Eye (tissue), 1 donor: Measurements from ENCODE around the gene NUTM2B.
"Not testable (repeated sequence)": the region's sequence is repeated elsewhere in the genome, so short reads cannot be mapped to it uniquely, and the experiment has no call there.

Experiments
- DNase-seq: peaks from one replicate; pipeline ENCODE4 v3.0.0-alpha.2; 2015

Gene NUTM2B, protein sequence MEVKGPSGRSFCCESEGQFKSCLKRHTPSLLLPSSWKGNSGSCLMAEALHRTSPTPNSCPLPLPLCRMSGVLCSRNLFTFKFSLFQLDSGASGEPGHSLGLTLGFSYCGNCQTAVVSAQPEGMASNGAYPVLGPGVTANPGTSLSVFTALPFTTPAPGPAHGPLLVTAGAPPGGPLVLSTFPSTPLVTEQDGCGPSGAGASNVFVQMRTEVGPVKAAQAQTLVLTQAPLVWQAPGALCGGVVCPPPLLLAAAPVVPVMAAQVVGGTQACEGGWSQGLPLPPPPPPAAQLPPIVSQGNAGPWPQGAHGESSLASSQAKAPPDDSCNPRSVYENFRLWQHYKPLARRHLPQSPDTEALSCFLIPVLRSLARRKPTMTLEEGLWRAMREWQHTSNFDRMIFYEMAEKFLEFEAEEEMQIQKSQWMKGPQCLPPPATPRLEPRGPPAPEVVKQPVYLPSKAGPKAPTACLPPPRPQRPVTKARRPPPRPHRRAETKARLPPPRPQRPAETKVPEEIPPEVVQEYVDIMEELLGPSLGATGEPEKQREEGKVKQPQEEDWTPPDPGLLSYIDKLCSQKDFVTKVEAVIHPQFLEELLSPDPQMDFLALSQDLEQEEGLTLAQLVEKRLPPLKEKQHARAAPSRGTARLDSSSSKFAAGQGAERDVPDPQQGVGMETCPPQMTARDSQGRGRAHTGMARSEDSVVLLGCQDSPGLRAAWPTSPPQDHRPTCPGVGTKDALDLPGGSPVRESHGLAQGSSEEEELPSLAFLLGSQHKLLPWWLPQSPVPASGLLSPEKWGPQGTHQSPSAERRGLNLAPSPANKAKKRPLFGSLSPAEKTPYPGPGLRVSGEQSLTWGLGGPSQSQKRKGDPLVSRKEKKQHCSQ

DNA sequence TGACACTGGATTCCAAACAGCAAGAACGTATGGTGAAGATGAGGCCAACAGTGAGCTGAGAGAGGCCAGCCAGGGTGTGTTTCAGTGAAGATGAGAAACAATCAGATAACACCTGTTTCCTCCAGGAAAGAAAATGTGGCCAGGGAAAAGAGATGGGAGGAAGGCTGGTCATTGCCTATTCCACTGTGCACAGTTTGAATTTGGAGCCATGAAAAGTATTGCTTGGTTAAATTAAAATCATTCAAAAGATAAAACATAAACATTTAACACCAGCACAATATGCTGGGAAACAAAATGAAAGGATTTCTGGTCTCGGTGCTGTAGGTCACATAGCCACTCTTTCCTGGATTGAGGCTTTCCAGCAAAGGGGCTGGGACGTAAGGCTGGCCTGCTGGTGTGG is at the start of gene NUTM2B:
Gene NUTM2B (plus strand): TSS at position 301 of the 400 bp plus-strand sequence. CDS start 383 bp downstream, outside the sequence.
- DNase-seq = not testable (repeated sequence)

DNA sequence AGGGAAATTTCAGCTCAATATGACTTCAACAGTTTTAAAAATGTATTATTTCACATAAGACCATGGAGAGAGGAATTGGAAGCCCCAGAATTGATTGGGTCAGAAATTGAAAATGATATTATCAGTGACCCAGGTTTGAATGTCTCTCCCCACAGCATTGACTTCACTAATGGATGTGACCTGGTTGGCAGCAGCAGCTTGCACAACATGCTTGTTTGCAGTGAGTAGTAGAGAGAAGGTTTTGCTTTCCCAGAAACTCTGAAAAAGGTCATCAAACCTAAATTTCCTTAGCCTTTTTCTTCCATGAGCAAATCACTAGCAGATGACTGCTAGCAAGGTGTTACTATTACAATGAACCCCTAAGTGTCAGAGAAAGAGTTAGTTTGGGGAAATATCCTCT is 39.7 kb upstream of the NUTM2B start:
- not testable (repeated sequence) for DNase-seq

DNA sequence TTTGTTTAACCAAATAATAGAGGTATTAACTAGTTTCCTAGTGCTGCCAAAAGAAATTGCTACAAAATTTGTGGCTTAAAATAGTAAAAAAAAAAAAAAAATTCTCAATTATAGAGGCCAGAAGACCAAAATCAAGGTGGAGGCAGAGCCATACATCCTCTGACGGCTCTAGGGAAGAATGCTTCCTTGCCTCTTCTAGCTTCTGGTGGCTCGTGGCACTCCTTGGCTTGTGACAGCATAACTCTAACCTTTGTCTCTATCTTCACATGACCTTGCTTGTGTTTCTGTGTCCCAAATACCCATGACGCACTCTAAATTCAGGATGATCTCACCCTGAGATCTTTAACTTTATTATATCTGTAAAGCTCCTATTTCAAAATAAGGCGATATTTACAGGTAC is 38.3 kb upstream of the NUTM2B start:
- not testable (repeated sequence) for DNase-seq

GRCh38 chr10:79669248-79669788 is 33.7 kb upstream of the NUTM2B start:
- DNase-seq = not testable (repeated sequence)

- DNase-seq = not testable (repeated sequence)
Measured at GRCh38 chr10:79674878-79675277, 28.1 kb upstream of the NUTM2B start.

- DNase-seq = not testable (repeated sequence)
Measured at GRCh38 chr10:79683026-79683883, 19.8 kb upstream of the NUTM2B start.

DNA sequence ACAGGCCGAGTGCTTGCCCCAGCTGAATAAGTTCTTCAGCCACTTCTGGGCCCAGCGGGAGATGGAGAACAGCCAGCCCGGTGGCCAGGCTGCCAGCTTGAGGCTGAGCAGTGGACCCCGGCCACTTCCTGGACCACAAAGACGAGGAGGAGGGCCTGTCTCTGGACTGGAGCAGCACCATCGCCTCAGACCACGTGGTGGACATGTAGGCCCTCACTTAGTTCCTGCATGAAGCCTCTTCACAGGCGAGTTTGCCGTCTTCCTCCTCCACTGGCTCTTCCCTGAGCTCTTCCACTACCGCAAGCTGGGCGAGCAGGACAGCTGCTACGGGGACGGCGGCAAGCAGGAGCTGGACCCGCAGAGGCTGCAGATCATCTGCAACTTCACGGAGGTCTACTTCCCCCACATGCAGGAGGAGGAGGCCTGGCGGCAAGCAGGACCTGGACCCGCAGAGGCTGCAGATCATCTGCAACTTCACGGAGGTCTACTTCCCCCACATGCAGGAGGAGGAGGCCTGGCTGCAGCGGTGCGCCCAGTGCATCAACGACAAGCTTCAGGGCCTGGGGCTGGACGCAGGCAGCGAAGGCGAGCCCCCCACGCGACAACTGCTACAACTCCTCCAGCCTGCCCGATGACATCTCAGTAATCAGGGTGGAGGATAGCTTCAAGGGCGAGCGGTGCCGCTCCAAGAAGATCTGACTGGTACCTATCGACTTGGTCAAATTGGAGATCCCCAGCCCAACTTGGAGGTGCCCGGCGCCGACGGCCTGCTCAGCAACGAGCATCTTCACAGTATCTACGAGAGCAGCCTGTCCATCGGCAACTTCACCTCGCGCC is 18.9 kb upstream of the NUTM2B start:
- not testable (repeated sequence) for DNase-seq

DNA sequence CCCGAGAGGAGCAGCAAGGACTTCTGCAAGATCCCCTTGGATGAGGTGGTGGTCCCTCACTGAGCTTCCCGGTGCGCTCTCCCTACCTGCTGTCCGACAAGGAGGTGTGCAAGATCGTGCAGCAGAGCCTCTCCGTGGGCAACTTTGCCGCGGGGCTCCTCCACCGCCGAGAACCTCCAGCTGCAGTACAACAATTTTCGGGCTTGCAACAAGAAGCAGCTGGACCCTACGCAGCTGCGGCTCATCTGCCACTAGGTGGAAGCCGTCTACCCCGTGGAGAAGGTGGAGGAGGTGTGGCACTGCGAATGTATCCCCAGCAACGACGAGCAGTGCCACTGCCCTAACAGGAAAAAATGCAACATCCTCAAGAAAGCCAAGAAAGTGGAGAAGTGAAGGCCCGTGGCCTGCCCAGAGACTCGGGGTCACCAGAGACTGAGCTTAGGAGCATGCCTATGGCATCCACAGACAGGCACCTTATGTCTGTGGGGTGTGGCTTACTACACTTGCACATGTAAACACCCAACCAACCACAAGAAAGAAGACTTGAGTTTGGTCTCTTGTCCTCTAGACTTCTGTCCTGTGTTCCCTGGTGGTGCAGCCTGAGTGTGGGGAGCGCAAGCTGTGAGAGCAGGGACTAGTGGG is 17.9 kb upstream of the NUTM2B start:
- DNase-seq = not testable (repeated sequence)

GRCh38 chr10:79686595-79686994 is 16.4 kb upstream of the NUTM2B start:
- not testable (repeated sequence) for DNase-seq

- not testable (repeated sequence) for DNase-seq
Measured at GRCh38 chr10:79687406-79688150, 15.4 kb upstream of the NUTM2B start.

DNA sequence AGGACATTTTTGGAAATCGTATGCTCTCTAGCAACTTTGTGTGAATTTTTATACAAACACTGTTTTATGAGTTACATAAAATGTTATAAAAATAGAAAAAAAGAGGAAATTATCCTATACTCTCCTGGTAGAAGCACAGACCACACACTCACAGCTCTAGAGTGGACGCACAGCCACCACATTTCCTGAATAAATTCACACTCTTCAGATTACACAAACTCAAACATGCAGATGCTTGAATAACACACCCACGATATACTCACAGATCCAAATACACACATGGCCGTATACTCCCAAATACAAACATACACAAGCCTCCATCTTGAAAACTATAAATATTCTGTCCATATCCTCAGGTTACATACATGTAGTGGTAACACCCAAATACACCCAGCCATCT is 14.2 kb upstream of the NUTM2B start:
- DNase-seq = not testable (repeated sequence)

- not testable (repeated sequence) for DNase-seq
Measured at GRCh38 chr10:79696596-79696995, 6.4 kb upstream of the NUTM2B start.

DNA sequence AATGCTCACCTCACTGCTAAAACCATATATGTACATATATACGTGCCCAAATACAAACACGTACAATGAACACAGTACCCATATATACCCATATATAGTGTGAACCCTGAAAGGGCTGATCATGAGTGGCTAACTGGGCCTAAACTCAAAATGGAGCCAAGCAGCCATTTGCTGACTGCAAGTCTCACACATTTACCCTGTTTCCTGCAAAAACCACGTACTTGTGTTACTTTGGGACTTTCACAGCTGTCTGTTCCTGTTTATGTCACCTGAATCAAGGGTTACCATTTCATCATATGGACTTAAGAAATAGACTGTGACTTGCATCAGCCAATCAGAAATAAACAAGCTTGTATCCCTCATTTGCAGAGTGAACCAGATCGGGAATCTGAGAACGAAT is 5.9 kb upstream of the NUTM2B start:
- not testable (repeated sequence) for DNase-seq

DNA sequence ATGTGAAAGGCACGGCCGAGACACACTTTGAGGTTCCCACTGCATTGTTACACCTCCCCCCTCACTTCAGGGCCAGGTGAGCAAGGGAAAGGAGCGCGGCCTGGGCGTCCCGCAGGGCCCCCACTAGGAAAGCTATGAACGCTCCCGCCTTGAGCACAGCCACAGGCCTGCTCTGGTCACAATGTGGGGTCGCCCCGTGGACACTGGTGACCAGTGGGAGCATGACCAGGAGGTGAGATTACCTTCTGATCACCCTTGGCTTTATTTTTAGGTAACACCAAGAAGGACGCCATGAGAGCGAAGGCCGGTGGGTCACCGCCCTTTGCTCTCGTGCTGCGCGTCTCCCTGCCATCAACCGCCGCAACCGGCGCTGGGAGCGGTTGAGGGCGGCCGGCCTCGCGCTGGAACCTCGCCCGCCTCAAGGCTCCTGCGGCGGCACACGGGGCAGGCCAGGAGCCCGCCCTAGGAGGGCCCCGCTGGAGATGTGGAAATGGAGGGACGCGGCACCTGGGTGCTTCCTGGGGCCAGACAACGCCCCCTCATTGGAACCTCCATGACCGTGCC is 2.6 kb upstream of the NUTM2B start:
- not testable (repeated sequence) for DNase-seq

GRCh38 chr10:79707017-79707416 is 4.0 kb downstream of the NUTM2B start:
- DNase-seq = not testable (repeated sequence)

DNA sequence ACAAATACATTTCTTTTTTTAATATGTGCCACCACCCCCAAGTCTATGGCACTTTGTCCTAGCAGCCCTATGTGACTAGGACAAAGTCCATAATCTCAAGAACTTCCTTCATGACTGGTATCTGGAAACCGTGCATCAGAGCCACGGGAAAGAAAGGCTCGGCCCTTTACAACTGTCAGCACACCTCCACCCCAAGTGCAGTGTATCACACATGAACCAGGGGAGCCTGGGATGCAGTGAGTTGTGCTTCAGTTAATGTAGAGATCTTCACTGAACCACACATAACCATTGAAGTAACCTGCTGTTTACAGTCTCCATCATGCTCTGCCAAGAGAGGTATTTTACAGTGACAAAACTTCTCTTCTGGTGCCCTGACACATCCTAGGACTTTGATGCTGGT is 11.9 kb downstream of the NUTM2B start:
- not testable (repeated sequence) for DNase-seq

- DNase-seq = not testable (repeated sequence)
Measured at GRCh38 chr10:79716917-79717579, 14.0 kb downstream of the NUTM2B start.

- DNase-seq = not testable (repeated sequence)
Measured at GRCh38 chr10:79720000-79720399, 17.0 kb downstream of the NUTM2B start.

DNA sequence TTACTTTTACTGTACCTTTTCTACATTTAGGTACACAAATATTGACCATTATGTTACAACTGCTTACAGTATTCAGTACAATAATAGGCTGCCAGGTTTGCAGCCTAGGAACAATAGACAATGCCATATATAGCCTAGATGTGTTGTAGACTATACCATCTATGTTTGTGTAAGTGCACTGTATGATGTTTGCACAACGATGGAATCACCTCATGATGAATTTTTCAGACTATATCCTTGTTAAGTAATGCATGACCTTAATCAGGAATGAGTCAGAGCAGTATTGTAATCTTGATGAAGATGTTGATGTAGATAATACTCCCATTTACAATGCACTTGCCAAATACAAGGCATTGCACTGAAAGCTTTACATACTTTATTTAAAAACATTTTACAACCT is 23.6 kb downstream of the NUTM2B start:
- not testable (repeated sequence) for DNase-seq
